H1 (cell line): ENCODE results near the gene MAML3. TPM values are rescaled to one million over a fixed set of nuclear protein-coding genes. Genes with fewer than 3 reads are reported as not detected.

ENCODE experiments used
- CTCF ChIA-PET: fragments of 300-600 bp; sonication (Branson Sonifier 250); formaldehyde crosslinking; loops from one replicate; lab custom pipeline; 2021; ENCODE audit not compliant: partially characterized antibody; lab: Charles Lee
- POLR2A ChIA-PET: fragments of 300-600 bp; sonication (Branson Sonifier 250); formaldehyde crosslinking; loops from one replicate; lab custom pipeline; 2021; ENCODE audit warnings: inconsistent platforms; ENCODE audit not compliant: partially characterized antibody; lab: Charles Lee
- DNase-seq, 2 experiments: peaks; one replicate each; pipeline versions ENCODE4 v3.0.0 to v3.0.0-alpha.2; 2010 to 2022; ENCODE audit warnings: low spot score in 2 of 2, low read depth in 1 of 2, mixed read lengths in 1 of 2
- FAIRE-seq: peaks from 2 replicates; lab custom pipeline; 2011; peaks lifted over from hg19 to GRCh38; lab: Jason Lieb, UNC
- H2AFZ ChIP-seq: 2 replicates; pipeline ENCODE4 v1.8.1; 2012; ENCODE audit warnings: low read length, inconsistent platforms
- H2AK5ac ChIP-seq: 2 replicates; pipeline ENCODE4 v1.6.1; 2013; ENCODE audit warnings: low read depth, low read length
- H2BK120ac ChIP-seq: replicated peaks from 2 replicates; pipeline ENCODE3; 2013; ENCODE audit warnings: low read depth, low read length, inconsistent platforms
- H2BK12ac ChIP-seq: 2 replicates; pipeline ENCODE4 v1.6.1; 2013; ENCODE audit warnings: low read depth, low read length
- H2BK15ac ChIP-seq: 2 replicates; pipeline ENCODE4 v1.6.1; 2013; ENCODE audit warnings: low read length
- H2BK20ac ChIP-seq: 2 replicates; pipeline ENCODE4 v1.6.1; 2013; ENCODE audit warnings: low read length
- H2BK5ac ChIP-seq: 2 replicates; pipeline ENCODE4 v1.6.1; 2013; ENCODE audit warnings: low read depth, low read length
- H3K14ac ChIP-seq: 2 replicates; pipeline ENCODE4 v1.6.1; 2013; ENCODE audit warnings: inconsistent platforms; ENCODE audit not compliant: insufficient read length
- H3K18ac ChIP-seq: 2 replicates; pipeline ENCODE4 v1.6.1; 2013; ENCODE audit warnings: low read length; ENCODE audit errors: extremely low read depth
- H3K23ac ChIP-seq: 2 replicates; pipeline ENCODE4 v1.6.1; 2013; ENCODE audit warnings: inconsistent platforms; ENCODE audit not compliant: insufficient read length
- H3K23me2 ChIP-seq: 2 replicates; pipeline ENCODE4 v1.6.1; 2013; ENCODE audit warnings: low read depth, low read length
- H3K27ac ChIP-seq: 2 replicates; pipeline ENCODE4 v1.6.1; 2011; ENCODE audit warnings: low read depth, low read length, inconsistent platforms
- H3K27me3 ChIP-seq, 4 experiments: replicated peaks in 1 of 4; 1 replicate in 1 of 4; 2 replicates in 3 of 4; pipeline versions ENCODE4 v1.6.1 to v1.8.1; 2011 to 2013; ENCODE audit warnings: low read length in 3 of 4, mild to moderate bottlenecking in 3 of 4, inconsistent platforms in 2 of 4, mixed read lengths in 2 of 4, moderate library complexity in 1 of 4; ENCODE audit not compliant: control insufficient read depth in 3 of 4, insufficient read depth in 3 of 4; ENCODE audit errors: extremely low read depth in 1 of 4
- H3K36me3 ChIP-seq, 4 experiments: 2 replicates each; pipeline versions ENCODE4 v1.6.1 to v1.8.1; 2011 to 2013; ENCODE audit warnings: mild to moderate bottlenecking in 4 of 4, low read length in 3 of 4, moderate library complexity in 2 of 4, control low read depth in 1 of 4, inconsistent platforms in 1 of 4; ENCODE audit not compliant: insufficient read depth in 4 of 4, control insufficient read depth in 2 of 4
- H3K4ac ChIP-seq: replicated peaks from 2 replicates; pipeline ENCODE3; 2013; ENCODE audit warnings: low read length, low read depth, mixed read lengths, inconsistent platforms; ENCODE audit not compliant: insufficient read length
- H3K4me1 ChIP-seq, 4 experiments: replicated peaks in 1 of 4; 1 replicate in 1 of 4; 2 replicates in 3 of 4; pipeline versions ENCODE4 v1.6.1 to v1.8.1; 2011 to 2013; ENCODE audit warnings: low read length in 3 of 4, inconsistent platforms in 2 of 4, mixed read lengths in 1 of 4; ENCODE audit not compliant: insufficient read depth in 4 of 4, control insufficient read depth in 3 of 4
- H3K4me2 ChIP-seq, 2 experiments: 2 replicates each; pipeline versions ENCODE4 v1.6.1 to v1.8.1; 2011 to 2013; ENCODE audit warnings: low read depth in 2 of 2, low read length in 2 of 2, control low read depth in 1 of 2, inconsistent platforms in 1 of 2, mild to moderate bottlenecking in 1 of 2; ENCODE audit not compliant: insufficient read depth in 1 of 2
- H3K4me3 ChIP-seq, 4 experiments: fragments of 200-600, 300-600 bp in 1 of 4; sonication (generic), shearing (Covaris generic), sonication (Bioruptor Twin) in 1 of 4; 2 replicates each; pipeline versions ENCODE4 v1.5.1 to v1.8.1; 2011 to 2016; ENCODE audit warnings: low read length in 4 of 4, low read depth in 3 of 4, control low read depth in 2 of 4, inconsistent platforms in 2 of 4, mild to moderate bottlenecking in 2 of 4, mixed read lengths in 1 of 4, moderate library complexity in 1 of 4; ENCODE audit not compliant: insufficient read depth in 2 of 4; ENCODE audit errors: extremely low read depth in 1 of 4
- H3K56ac ChIP-seq: replicated peaks from 2 replicates; pipeline ENCODE3; 2013; ENCODE audit warnings: low read depth, mild to moderate bottlenecking, mixed read lengths, low read length, inconsistent platforms; ENCODE audit not compliant: insufficient read length
- H3K79me1 ChIP-seq: 2 replicates; pipeline ENCODE4 v1.6.1; 2013; ENCODE audit warnings: low read depth, low read length, control low read depth
- H3K79me2 ChIP-seq, 2 experiments: 2 replicates each; pipeline versions ENCODE4 v1.6.1 to v1.8.1; 2012 to 2013; ENCODE audit warnings: low read length in 2 of 2, mild to moderate bottlenecking in 2 of 2, inconsistent platforms in 1 of 2; ENCODE audit not compliant: insufficient read depth in 2 of 2, control insufficient read depth in 1 of 2
- H3K9ac ChIP-seq, 4 experiments: replicated peaks in 1 of 4; 1 replicate in 1 of 4; 2 replicates in 3 of 4; pipeline versions ENCODE4 v1.6.1 to v1.8.1; 2011 to 2013; ENCODE audit warnings: low read depth in 3 of 4, low read length in 3 of 4, control low read depth in 2 of 4, mild to moderate bottlenecking in 2 of 4, moderate library complexity in 2 of 4, inconsistent platforms in 1 of 4; ENCODE audit errors: extremely low read depth in 1 of 4
- H3K9me3 ChIP-seq, 2 experiments: 2 replicates each; pipeline versions ENCODE4 v1.6.1 to v1.8.1; 2012 to 2013; ENCODE audit warnings: mild to moderate bottlenecking in 2 of 2, moderate library complexity in 2 of 2, control low read depth in 1 of 2, inconsistent platforms in 1 of 2, low read depth in 1 of 2, low read length in 1 of 2, mixed read lengths in 1 of 2; ENCODE audit not compliant: insufficient read depth in 2 of 2
- H4K20me1 ChIP-seq, 2 experiments: replicated peaks in 1 of 2; 2 replicates each; pipeline versions ENCODE3 to v1.8.1; 2011 to 2013; ENCODE audit warnings: inconsistent platforms in 2 of 2, low read length in 2 of 2, mild to moderate bottlenecking in 1 of 2; ENCODE audit not compliant: insufficient read depth in 2 of 2, control insufficient read depth in 1 of 2
- H4K5ac ChIP-seq: 2 replicates; pipeline ENCODE4 v1.6.1; 2013; ENCODE audit warnings: low read length, low read depth, mixed read lengths, inconsistent platforms; ENCODE audit not compliant: insufficient read length
- H4K8ac ChIP-seq: 2 replicates; pipeline ENCODE4 v1.8.0; 2013; ENCODE audit warnings: mild to moderate bottlenecking, moderate library complexity, low read length, inconsistent platforms; ENCODE audit not compliant: insufficient read depth; ENCODE audit errors: extremely low read depth
- H4K91ac ChIP-seq: replicated peaks from 2 replicates; pipeline ENCODE3; 2013; ENCODE audit warnings: low read length, mixed read lengths, inconsistent platforms; ENCODE audit not compliant: insufficient read length
- CBX5 ChIP-seq: fragments of 300-800, 300-1000 bp; sonication (generic); IDR thresholded peaks from 2 replicates; pipeline ENCODE4 v1.7.1; 2016; ENCODE audit warnings: antibody characterized with exemption, low read length, low read depth
- CBX8 ChIP-seq: fragments of 300-800, 300-1000 bp; sonication (generic); IDR thresholded peaks from 2 replicates; pipeline ENCODE4 v1.7.1; 2016; ENCODE audit warnings: low read depth, low read length, borderline replicate concordance
- GABPA ChIP-seq: IDR thresholded peaks from 2 replicates; pipeline ENCODE4 v1.6.1; 2011; ENCODE audit warnings: mild to moderate bottlenecking, low read length, moderate library complexity, borderline replicate concordance; ENCODE audit not compliant: insufficient read depth
- GTF2F1 ChIP-seq: IDR thresholded peaks from 2 replicates; pipeline ENCODE4 v1.6.1; 2012; ENCODE audit warnings: low read depth, low read length, improper control_type of control experiment, borderline replicate concordance
- HDAC6 ChIP-seq: IDR thresholded peaks from one replicate; pipeline ENCODE4 v1.7.1; 2012; ENCODE audit warnings: low read depth, mild to moderate bottlenecking, inconsistent platforms, low read length, moderate library complexity
- MAFK ChIP-seq: IDR thresholded peaks from 2 replicates; pipeline ENCODE4 v1.6.1; 2012; ENCODE audit warnings: low read depth, mild to moderate bottlenecking, improper control_type of control experiment, low read length
- RFX5 ChIP-seq: IDR thresholded peaks from 2 replicates; pipeline ENCODE4 v1.6.1; 2011; ENCODE audit warnings: low read depth, low read length, improper control_type of control experiment, borderline replicate concordance
- RXRA ChIP-seq: IDR thresholded peaks from 2 replicates; pipeline ENCODE4 v1.6.1; 2011; ENCODE audit warnings: low read depth, mild to moderate bottlenecking, low read length, moderate library complexity; ENCODE audit not compliant: insufficient read depth
- SAP30 ChIP-seq: fragments of 300-600 bp; sonication (generic); IDR thresholded peaks from 2 replicates; pipeline ENCODE4 v1.7.1; 2012; ENCODE audit warnings: low read length, moderate library complexity, mild to moderate bottlenecking, inconsistent platforms; ENCODE audit not compliant: insufficient read depth, insufficient replicate concordance
- SP2 ChIP-seq: IDR thresholded peaks from 2 replicates; pipeline ENCODE4 v1.6.1; 2012; ENCODE audit warnings: mild to moderate bottlenecking, low read length, inconsistent platforms
- TAF7 ChIP-seq: optimal IDR thresholded peaks from 2 replicates; pipeline ENCODE3; 2011; ENCODE audit warnings: low read depth, mild to moderate bottlenecking, inconsistent platforms, low read length, moderate library complexity, borderline replicate concordance
- TEAD4 ChIP-seq: IDR thresholded peaks from 2 replicates; pipeline ENCODE4 v1.6.1; 2012; ENCODE audit warnings: low read depth, low read length, inconsistent platforms, mixed read lengths
- YY1 ChIP-seq: IDR thresholded peaks from 2 replicates; pipeline ENCODE4 v1.6.1; 2011; ENCODE audit warnings: low read depth, mild to moderate bottlenecking, low read length
- ZNF274 ChIP-seq: IDR thresholded peaks from 2 replicates; pipeline ENCODE4 v1.7.0; 2012; ENCODE audit warnings: low read length, borderline replicate concordance; ENCODE audit errors: extremely low read depth
- WGBS, 2 experiments: shearing (Covaris generic) in 1 of 2; methylation state at CpG; one replicate each; pipeline versions ENCODE4 v1.1.6 to v1.1.7; 2013 to 2015; ENCODE audit warnings: low lambda C conversion rate in 2 of 2, mixed read lengths in 2 of 2, inconsistent platforms in 1 of 2, low coverage in 1 of 2, missing lambda C conversion rate in 1 of 2; ENCODE audit not compliant: insufficient replicate concordance in 2 of 2, insufficient coverage in 1 of 2, insufficient read length in 1 of 2; ENCODE audit errors: extremely low coverage in 1 of 2, missing lambda C conversion rate in 1 of 2; 5-methylcytosine and 5-hydroxymethylcytosine counted together
- polyA plus RNA-seq, 7 experiments: library from polyadenylated mRNA; depleted of rRNA in 3 of 7; stranded (reverse) in 5 of 7; unstranded in 2 of 7; fragments of >200 nt in 5 of 7; fragments of 200-250 nt in 2 of 7; gene quantifications; 1 replicate in 5 of 7; 2 replicates in 1 of 7; 4 replicates in 1 of 7; pipeline versions ENCODE4 v1.2.1 to v1.2.3, GENCODE V29; 2011 to 2013; ENCODE audit warnings: missing spikeins in 2 of 7, mixed read lengths in 2 of 7
- total RNA-seq: library from RNA; stranded (reverse); fragmentation: NEBNext Ultra II Directional; extraction: Animal tissue kit (Norgen Biotek cat#: 25700); gene quantifications from 2 replicates; pipeline ENCODE4 v1.2.1, GENCODE V29; 2021

The MAML3 gene
- total and polyA plus RNA-seq, 2 of the 8 experiments (the other 6 are each of a cell fraction or from before 2014, with no cell fraction given) = 2.1 to 5.7 TPM

DNA sequence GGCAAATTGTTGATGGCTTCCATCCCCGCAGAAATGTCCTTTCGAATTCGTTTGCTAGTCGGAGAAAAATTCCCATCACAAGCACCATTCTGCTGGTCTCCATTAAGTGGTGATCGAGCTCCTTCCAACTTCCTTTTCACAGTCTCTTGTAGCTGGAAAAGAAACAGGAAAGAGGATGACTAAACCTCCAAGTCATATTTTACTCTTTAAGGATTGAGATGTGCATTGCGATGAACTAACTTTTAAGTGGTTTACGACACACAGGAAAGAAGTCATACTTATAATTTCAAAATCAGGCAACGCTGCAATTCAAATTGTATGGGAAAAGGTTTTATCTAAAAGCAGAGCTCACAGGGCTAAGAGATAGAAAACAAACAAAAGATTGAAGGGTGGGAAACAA lies 263.2 kb downstream of the MAML3 start:
- no peak overlapping the region for H2BK5ac ChIP-seq
- no peaks in the 10 kb centered on the region for H3K79me1 ChIP-seq
- no peak overlapping the region for H3K4me2 ChIP-seq
- no peak overlapping the region for H3K4me3 ChIP-seq
- no peak for DNase-seq
- H3K14ac ChIP-seq = no peak overlapping the region
- no peaks in the 10 kb centered on the region for H3K9me3 ChIP-seq
- H3K56ac ChIP-seq = no peak overlapping the region
- H2BK12ac ChIP-seq = no peak overlapping the region
- no peaks in the 10 kb centered on the region; the same call in 1 of the 2 replicates for H3K23me2 ChIP-seq
- no peak overlapping the region for H3K4ac ChIP-seq
- no peak overlapping the region for H3K18ac ChIP-seq
- no peak overlapping the region for H3K27ac ChIP-seq
- no peak for FAIRE-seq
- H2AFZ ChIP-seq = no peak overlapping the region
- H4K20me1 ChIP-seq = no peaks in the 10 kb centered on the region
- H3K27me3 ChIP-seq = no peaks in the 10 kb centered on the region
- no peak overlapping the region for H2BK15ac ChIP-seq
- H3K36me3 ChIP-seq = no peaks in the 10 kb centered on the region
- H4K8ac ChIP-seq = no peak overlapping the region
- no peaks in the 10 kb centered on the region for H3K79me2 ChIP-seq
- WGBS, 2 experiments = 92% methylated on average over 8 of the region's 8 CpGs; no CpG with 5 or more reads in 1 of the 2 experiments
- peaks cover 0 to 13% (median 7%) of the 10 kb centered on the region in 4 experiments; a peak in 6 of 7 replicates for H3K4me1 ChIP-seq
- H4K5ac ChIP-seq = no peak overlapping the region
- H2AK5ac ChIP-seq = no peak overlapping the region
- ChIA-PET CTCF (interaction anchor here (0.8 to 1.6 kb wide), 11 partner anchors 10 to 256 kb away, joined by 3 to 4 read pairs (median 3); no protein-coding TSS in a partner anchor), POLR2A (no interaction called here)
- no peak overlapping the region for H2BK120ac ChIP-seq
- H2BK20ac ChIP-seq = no peak overlapping the region
- no peak overlapping the region for H3K23ac ChIP-seq
- H4K91ac ChIP-seq = no peak overlapping the region
- H3K9ac ChIP-seq = no peak overlapping the region
- TF ChIP-seq RFX5 (no peak), RXRA (no peak), MAFK (no peak), YY1 (no peak), SP2 (no peak), TEAD4 (no peak), CBX5 (no peak), TAF7 (no peak), HDAC6 (no peak), GTF2F1 (no peak), CBX8 (no peak), SAP30 (no peak), ZNF274 (no peak), GABPA (no peak)
